GM15510 (cell line): ENCODE data around the gene ADAMTS17.

Source experiments
- POLR2A ChIP-seq: IDR thresholded peaks from 3 replicates; pipeline ENCODE4 v1.6.1; 2011; ENCODE audit warnings: borderline replicate concordance; ENCODE audit not compliant: insufficient read length; ENCODE audit errors: extremely low read depth

The ADAMTS17 gene

GRCh38 chr15:100341750-100342560 lies at the start of gene ADAMTS17:
Gene ADAMTS17, minus strand, starts transcription at chr15:100341975. Its CDS starts 76 bp downstream, at chr15:100341899.
- TF ChIP-seq POLR2A, result no peak

DNA sequence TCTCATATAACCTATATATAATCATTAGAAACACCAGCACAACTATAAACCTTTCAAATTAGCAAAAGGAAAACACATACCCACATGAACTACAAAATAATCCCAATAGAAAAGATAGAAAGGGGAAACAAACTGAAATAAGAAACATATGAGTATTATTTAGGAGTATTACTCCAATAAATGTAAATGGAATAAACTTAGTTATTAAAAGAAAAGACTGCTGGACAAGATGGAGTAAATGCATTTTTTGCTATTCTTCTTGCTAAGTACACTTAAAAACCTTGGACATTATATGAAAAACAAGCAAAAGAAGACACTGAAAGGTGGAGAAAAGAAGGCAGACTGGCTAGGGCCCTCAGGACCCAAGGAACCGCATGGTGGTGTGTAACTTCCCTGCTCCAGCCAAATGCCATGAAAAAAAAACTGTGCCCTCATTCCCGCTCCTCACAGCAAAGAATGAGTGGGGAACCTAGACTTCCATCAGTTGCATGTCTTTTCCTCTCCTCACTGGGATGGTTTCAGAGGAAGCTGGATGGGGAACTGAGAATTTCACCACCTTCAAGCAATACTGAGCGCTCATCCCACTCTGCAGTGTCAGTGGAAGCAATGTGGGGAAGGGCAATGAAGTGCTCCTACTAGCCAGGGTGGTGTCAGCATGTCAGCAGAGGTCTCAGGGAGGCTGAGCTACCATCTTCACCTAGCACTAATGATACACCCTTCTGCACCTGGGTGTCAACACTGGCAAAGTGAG lies 43.7 kb upstream of the ADAMTS17 start:
- TF ChIP-seq POLR2A, result no peak

DNA sequence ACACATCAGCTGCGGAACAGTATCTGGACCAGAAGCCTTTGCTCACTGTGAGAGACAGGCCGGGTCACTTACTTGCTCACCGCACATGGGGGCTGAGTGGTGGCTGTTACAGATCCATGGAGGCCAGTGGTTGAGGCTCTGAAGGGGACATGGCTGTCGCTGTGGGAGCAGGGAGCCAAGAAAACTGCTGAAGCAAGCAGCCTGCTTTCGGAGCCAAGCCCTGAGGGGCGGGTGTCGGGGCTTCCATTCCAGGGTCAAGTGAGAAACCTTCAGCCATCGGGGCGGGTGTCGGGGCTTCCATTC lies 42.3 kb upstream of the ADAMTS17 start:
- TF ChIP-seq POLR2A, result no peak

DNA sequence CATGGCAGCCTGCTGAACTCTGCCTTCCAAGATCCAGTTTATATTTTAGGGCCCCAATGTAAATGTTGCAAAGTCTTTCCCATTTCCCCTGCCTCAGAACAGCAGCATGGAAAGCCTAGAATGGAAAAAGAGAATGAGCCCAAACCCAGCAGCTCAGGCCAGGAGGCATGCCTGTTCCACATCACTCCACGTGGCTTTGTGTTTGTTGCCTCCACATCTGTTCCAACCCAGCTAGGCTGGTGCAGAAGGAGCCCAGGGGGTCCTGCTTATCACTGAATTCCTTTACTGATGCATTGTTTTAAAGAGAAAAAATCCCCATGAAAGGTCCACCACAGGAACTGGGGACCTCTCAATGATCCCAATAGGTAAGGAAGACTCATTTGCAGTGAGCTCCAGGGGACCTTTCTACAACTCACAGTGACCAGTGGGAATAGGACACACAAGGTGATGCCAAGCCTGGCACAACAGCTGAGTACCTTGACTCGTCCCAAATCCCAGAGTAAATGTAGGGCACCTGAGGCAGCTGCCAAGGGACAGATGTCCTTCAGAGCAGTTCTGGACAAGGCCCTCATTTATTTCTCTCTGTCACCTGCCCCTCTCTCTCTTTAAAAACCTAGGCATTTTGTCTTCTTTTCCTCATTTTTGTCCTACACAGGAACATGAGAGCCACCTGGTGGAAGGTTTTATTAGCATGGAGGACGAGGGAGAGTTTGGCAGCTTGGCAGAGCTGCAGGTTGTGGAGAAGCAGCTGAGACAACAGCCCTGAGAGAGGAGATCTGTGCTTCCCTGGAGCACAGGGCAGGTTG lies 41.7 kb upstream of the ADAMTS17 start:
- TF ChIP-seq POLR2A, result no peak

GRCh38 chr15:100373942-100374341 lies 32.2 kb upstream of the ADAMTS17 start:
- no peak for TF ChIP-seq POLR2A

DNA sequence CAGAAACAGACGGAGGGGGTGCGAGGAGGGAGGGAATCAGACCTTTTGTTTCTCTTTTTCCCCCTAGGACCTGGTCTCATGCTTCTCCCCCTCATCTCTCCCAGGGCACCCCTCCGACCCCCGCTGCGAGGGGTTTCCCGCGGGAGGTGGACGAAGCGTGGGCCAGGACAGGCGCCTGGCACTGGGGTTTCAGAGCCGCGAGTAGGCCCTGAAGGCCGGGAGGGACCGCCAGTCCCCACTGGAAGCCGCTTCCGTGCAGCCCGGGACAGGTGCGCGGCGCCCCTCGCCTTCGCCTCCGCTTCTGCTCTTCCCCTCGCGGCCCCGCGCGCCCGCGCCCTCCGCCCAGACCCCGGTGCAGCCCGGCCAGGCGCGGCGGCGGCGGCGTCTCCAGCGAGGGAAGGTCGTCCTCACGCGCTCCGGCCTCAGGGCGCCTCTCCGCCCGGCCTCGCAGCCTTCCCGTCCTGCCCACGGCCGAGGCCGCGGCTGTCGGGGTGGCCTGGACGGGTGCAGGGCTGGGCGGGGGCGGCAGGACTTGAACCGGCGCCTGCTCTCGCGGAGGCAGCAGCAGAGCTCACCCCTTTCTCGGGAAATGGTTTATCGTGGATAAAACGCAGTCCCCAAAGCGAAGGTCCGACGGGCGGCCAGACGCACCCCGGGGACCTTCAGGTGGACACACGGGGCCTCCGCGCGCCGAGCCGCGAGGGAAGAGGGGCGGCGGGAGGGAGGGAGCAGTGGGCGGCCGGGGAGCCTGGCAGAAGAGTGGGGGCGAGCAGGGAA lies 31.5 kb upstream of the ADAMTS17 start:
- no peak for TF ChIP-seq POLR2A

DNA sequence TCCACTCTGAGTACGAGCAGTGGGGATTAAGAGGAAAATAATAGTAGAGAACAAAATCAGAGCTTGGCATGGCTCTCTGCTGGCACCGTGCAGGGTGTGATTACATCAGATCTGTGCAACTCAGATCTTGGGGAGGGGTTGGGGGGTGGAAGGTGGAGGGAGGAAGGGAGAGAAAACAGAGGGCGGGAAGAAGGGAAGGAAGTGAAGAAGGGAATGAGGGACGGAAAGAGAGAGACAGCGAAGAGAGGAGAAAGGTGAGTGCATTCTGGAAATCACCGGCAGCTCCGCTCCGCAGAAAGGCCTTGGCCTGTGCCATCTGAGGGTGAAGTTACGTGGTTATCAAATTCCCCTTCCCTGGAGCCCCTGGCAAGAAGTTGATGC lies 31.0 kb upstream of the ADAMTS17 start:
- no peak for TF ChIP-seq POLR2A

DNA sequence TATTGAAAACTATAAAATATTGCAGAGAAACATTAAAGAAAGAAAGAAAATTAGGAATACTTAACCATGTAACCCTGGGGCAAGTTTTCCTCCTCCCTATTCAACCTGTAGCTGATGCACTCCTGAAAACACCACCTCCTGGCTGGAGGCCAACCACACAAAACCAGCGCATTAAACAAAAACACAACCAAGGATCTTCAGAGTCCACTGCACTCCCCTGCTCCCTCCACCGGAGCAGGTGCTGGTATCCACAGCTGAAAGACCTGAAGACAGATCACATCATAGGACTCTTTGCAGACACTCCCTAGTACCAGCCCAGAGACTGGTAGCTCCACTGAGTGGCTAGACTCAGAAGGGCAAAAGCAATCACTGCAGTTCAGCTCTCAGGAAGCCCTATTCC lies 13.6 kb upstream of the ADAMTS17 start:
- TF ChIP-seq POLR2A, result no peak

- TF ChIP-seq POLR2A, result no peak
Measured at GRCh38 chr15:100353449-100353848, 11.7 kb upstream of the ADAMTS17 start.

DNA sequence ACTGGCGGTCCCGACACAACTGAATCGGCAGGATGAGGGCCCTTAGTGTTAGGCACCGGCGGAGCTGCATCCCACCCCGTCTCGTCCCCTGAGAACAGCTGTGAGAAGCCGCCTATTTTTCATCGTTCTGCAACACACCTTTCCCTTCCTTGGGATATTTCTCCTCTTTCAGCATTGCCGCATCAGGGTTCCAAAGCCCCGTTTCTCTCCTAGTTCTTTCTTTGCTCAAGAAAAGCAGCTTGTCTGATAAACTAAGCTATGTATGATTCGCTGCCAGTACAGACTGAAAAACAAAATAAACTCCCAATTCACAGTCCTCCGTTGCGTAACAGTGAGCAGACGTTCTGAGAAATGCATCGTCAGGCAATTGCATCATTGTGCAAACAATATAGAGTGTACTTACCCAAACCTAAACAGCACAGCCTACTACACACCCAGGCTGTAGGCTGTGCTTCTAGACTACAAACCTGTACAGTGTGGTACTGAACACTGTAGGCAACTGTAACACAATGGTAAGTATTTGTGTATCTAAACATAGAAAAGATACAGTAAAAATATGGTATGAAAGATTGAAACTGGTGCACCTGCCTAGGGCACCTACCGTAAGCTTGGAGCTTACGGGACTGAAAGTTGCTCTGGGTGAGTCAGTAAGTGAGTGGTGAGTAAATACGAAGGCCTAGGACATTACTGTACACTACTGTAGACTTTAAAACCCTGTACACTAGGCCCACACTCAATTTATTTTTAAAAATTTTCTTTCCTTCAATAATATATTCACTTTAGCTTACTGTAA lies 8.9 kb upstream of the ADAMTS17 start:
- no peak for TF ChIP-seq POLR2A

- TF ChIP-seq POLR2A, result no peak
Measured at GRCh38 chr15:100349696-100350433, 8.1 kb upstream of the ADAMTS17 start.

DNA sequence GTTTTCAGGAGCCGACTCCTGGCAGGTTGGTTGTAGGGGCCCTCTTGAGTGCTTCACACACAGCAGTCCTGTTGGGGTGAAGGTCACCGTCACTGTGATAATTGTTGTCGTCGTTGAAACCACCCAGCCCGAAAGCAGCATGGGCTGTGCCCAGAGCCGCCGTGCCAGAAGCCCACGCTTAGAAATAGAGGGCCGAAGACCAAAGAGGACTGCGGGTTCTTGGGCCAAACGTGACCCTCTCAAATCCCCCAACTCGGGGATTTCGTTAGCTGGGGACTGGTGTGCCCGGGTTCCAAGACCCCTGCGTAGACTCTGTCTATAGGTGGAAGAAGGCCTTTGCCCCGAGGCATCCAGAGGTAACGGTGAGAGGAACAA lies 7.5 kb upstream of the ADAMTS17 start:
- no peak for TF ChIP-seq POLR2A

DNA sequence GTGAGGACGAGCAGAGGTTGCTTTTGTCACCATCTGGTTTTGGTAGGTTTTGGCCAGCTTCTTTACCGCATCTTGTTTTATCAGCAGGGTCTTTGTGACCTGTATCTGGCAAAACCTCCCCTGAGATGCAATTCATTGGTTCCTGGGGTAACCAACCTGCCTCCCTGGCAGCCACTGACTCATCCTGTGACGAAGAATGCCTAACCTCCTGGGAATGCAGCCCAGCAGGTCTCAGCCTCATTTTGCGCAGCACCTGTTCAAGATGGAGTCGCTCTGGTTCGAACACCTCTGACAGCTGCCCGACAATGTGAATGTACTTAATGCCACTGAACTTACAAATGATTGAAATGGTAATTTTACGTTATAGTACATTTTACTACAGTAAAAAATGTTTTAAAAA lies 6.8 kb upstream of the ADAMTS17 start:
- TF ChIP-seq POLR2A, result no peak
